ENCODE data around the gene HOXC9. TPM values are rescaled to one million over a fixed set of nuclear protein-coding genes. Genes with fewer than 3 reads are reported as not detected.

The HOXC9 gene
- total RNA-seq, 1 donor from 2014 or later, result 0.27 TPM

DNA sequence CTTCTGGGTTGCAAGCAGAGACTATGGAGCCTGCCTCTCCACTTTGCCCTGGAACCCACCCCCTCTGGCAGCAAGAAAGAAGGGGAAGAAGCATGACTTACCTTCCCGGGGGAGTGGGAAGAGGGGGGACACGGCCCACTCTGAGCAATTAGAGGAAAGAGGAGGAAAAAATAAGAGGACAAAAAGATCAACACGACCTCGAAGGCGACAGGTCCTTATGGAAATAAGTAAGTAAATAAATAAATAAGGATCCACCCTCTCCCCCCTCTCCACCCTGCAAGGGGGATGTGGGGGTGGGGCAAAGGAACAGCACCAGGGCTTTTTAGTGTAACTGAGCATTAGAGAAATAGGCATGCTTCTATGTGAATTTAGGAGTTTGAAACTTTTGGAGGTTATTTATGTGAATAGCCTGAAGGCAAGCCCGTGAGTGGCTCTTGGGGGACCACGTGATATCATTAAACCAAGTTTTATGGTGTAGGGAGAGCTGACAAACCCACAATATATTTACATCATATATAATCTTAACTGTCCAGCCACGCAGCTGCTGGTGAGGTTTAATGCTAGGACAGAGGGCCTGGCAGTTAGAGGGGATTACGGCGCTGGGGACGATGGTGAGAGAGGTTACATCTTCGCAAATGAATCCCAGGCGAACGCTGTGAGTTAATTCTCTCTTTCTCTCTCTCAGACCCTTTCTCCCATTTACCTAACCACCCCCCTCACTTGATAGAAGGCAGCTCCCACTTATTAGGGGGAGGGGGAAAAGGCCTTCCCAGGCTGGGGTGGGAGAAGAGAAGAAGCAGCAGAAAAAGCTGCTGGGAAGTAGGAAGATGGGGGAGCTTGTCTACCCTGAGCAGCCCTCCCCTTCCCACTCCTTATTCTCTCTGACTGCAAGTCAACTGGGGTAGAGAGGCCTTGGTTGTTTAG is 37.7 kb downstream of the HOXC9 start:
- Mint-ChIP-seq H3K27ac (peak overlapping the region; percentile 76), H3K4me3 (peak overlapping the region; percentile 89), H3K9me3 (no peaks in the 10 kb centered on the region), H3K36me3 (peaks cover 10% of the 10 kb centered on the region), H3K27me3 (peaks cover 53% of the 10 kb centered on the region), H3K4me1 (ENCODE audit: unreplicated experiment) (peaks cover 58% of the 10 kb centered on the region)
- DNase-seq (ENCODE audit: extremely low spot score, unreplicated experiment), result no peak
- TF ChIP-seq, protein P1, sequence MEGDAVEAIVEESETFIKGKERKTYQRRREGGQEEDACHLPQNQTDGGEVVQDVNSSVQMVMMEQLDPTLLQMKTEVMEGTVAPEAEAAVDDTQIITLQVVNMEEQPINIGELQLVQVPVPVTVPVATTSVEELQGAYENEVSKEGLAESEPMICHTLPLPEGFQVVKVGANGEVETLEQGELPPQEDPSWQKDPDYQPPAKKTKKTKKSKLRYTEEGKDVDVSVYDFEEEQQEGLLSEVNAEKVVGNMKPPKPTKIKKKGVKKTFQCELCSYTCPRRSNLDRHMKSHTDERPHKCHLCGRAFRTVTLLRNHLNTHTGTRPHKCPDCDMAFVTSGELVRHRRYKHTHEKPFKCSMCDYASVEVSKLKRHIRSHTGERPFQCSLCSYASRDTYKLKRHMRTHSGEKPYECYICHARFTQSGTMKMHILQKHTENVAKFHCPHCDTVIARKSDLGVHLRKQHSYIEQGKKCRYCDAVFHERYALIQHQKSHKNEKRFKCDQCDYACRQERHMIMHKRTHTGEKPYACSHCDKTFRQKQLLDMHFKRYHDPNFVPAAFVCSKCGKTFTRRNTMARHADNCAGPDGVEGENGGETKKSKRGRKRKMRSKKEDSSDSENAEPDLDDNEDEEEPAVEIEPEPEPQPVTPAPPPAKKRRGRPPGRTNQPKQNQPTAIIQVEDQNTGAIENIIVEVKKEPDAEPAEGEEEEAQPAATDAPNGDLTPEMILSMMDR (conservative IDR thresholded peaks at IDR 0.05), result no peak

DNA sequence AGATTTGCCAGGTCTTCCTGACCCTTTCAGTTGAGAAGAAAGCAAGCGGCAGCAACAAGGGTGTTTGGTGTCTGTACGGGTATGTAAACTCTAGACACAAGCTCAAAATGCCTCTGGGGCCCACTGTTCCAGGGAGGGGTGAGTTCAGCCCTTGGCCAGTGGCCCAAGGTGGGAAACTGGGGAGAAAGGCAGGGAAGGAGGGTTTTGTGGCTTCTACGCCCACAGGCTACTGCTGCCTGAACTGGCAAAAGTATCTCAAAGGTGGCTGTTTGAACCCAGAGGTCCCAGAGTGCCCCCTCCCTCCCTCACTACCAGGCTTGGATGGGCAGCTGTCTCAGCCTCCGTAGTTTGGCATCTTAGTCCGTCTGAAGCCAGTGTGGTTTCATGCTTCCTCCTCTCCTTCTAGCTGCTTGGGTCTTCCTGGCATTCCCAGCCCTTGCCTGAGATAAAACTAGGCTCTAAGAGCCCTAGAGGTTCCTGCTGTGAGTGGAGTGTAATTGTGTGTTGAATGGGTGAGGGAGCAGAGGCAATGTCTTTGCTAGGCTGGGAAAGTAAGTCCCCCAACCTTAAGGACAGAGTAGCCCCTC is 38.4 kb downstream of the HOXC9 start:
- H3K27me3 Mint-ChIP-seq, result peaks cover 51% of the 10 kb centered on the region
- H3K27ac Mint-ChIP-seq, result peak overlapping the region; percentile 76
- no peak for DNase-seq (ENCODE audit: extremely low spot score, unreplicated experiment)
- peaks cover 10% of the 10 kb centered on the region for H3K36me3 Mint-ChIP-seq
- no peaks in the 10 kb centered on the region for H3K9me3 Mint-ChIP-seq
- TF ChIP-seq, protein P1 (conservative IDR thresholded peaks at IDR 0.05), result no peak
- peak overlapping the region; percentile 89 for H3K4me3 Mint-ChIP-seq
- H3K4me1 Mint-ChIP-seq (ENCODE audit: unreplicated experiment), result peaks cover 66% of the 10 kb centered on the region

DNA sequence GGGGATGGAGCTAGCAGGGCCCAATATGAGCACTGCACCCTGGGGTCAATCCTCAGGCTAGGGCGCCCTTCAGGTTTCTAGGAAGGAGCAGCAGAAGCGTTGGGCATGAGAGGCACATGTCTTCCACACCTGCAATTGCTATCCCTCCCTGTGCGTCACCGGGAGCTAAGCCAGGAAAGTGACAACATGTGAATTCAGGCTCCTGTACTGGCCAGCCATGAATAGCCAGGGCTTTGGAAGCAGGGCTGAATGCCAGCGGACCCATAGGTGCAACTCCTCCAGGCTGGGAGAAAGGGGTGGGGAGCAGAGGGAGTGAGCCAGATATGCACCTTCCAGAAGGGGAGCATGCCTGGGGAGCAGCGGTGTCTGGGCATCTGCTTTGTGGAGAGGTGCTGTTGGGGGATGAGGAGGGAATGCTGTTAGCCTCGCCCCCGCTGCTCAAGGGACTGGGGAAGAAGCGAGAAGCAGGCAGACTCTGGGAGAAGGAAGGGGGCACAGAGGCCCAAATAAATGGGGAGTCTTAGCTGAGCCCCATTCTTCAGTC is 39.0 kb downstream of the HOXC9 start:
- Mint-ChIP-seq H3K9me3 (no peaks in the 10 kb centered on the region), H3K4me1 (ENCODE audit: unreplicated experiment) (peaks cover 71% of the 10 kb centered on the region), H3K27ac (peak overlapping the region; percentile 76), H3K4me3 (peak overlapping the region; percentile 89), H3K27me3 (peaks cover 48% of the 10 kb centered on the region), H3K36me3 (peaks cover 10% of the 10 kb centered on the region)
- no peak for DNase-seq (ENCODE audit: extremely low spot score, unreplicated experiment)
- TF ChIP-seq, protein P1 (conservative IDR thresholded peaks at IDR 0.05), result no peak

DNA sequence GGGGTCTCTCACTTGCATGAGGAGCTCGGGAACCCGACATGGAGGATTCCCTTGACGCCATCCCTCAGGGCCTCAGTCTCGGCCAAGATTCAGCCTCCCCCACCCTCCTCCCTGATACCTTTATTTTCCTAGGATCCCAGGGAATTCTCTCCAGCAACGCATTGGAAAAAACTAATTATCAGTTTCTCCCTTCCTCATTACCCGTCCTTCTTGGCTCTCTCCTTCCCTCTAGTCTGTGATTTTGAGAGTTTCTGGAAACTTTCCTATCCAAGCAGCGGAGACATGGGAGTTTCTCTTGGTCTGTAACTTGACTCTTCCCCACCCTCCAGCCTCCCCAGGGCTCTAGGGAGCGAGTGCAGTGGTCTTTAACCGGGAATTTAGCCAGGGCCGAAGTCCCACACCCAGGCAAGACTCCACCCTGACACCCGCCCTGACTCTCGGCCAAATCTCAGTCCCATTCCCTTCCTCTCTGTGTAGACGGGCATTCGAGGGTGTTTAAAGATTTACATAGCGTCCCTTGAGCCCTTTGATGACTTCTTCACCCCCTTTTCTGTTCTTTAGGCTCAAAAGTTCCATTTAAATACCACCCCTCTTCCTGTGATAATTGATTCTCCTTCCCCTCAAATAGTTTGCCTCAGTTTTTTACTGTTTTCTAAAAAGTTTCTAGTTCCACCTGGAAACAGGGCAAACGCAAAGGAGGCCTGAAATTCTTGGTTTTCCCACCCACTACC is 39.6 kb downstream of the HOXC9 start:
- Mint-ChIP-seq H3K4me3 (peak overlapping the region; percentile 89), H3K27me3 (peaks cover 47% of the 10 kb centered on the region), H3K36me3 (peaks cover 10% of the 10 kb centered on the region), H3K9me3 (no peaks in the 10 kb centered on the region), H3K4me1 (ENCODE audit: unreplicated experiment) (peaks cover 78% of the 10 kb centered on the region), H3K27ac (peak overlapping the region; percentile 67)
- TF ChIP-seq, protein P1 (conservative IDR thresholded peaks at IDR 0.05), result no peak
- no peak for DNase-seq (ENCODE audit: extremely low spot score, unreplicated experiment)

DNA sequence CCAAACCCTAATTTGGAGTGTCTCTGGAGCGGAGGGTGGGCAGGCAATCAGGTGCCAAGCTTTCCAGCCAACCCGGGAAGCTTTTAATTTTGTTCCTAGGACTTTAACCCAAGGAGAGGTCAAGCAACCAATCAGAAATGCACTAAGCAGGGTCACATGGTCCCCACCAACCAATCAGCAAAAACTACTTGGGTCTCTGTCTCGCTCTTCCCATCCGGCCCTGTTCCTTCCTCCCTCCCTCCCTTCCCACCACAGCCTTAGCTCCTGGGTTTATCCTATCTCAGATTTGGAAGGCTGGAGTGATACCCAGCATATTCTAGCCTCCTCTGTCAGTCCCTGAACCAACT is 40.2 kb downstream of the HOXC9 start:
- no peaks in the 10 kb centered on the region for H3K9me3 Mint-ChIP-seq
- TF ChIP-seq, protein P1 (conservative IDR thresholded peaks at IDR 0.05), result no peak
- peak overlapping the region; percentile 67 for H3K27ac Mint-ChIP-seq
- H3K36me3 Mint-ChIP-seq, result peaks cover 8% of the 10 kb centered on the region
- H3K4me1 Mint-ChIP-seq (ENCODE audit: unreplicated experiment), result peaks cover 80% of the 10 kb centered on the region
- no peak for DNase-seq (ENCODE audit: extremely low spot score, unreplicated experiment)
- H3K4me3 Mint-ChIP-seq, result peak overlapping the region; percentile 89
- peaks cover 49% of the 10 kb centered on the region for H3K27me3 Mint-ChIP-seq

Data from type B pancreatic cell (in vitro differentiated cells).